ENCODE results near the gene ID3.

GRCh38 chr1:23528250-23528978, 30.9 kb downstream of the ID3 start:
- TF ChIP-seq EZH2 (IDR thresholded peaks at IDR 0.05), result no peak
- TF ChIP-seq, protein P1, sequence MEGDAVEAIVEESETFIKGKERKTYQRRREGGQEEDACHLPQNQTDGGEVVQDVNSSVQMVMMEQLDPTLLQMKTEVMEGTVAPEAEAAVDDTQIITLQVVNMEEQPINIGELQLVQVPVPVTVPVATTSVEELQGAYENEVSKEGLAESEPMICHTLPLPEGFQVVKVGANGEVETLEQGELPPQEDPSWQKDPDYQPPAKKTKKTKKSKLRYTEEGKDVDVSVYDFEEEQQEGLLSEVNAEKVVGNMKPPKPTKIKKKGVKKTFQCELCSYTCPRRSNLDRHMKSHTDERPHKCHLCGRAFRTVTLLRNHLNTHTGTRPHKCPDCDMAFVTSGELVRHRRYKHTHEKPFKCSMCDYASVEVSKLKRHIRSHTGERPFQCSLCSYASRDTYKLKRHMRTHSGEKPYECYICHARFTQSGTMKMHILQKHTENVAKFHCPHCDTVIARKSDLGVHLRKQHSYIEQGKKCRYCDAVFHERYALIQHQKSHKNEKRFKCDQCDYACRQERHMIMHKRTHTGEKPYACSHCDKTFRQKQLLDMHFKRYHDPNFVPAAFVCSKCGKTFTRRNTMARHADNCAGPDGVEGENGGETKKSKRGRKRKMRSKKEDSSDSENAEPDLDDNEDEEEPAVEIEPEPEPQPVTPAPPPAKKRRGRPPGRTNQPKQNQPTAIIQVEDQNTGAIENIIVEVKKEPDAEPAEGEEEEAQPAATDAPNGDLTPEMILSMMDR (IDR thresholded peaks at IDR 0.05), result no peak

Data from neural progenitor cell (in vitro differentiated cells).